Measurements from ENCODE around the gene PPIL6. TPM values are rescaled to one million over a fixed set of nuclear protein-coding genes. Genes with fewer than 3 reads are reported as not detected.
A peak's percentile ranks its signal among the peaks of the same experiment; 100 is the strongest.

The PPIL6 gene
- total and polyA plus RNA-seq, 2 donors (not counting 1 experiment from before 2014, with no cell fraction given), result 0.85 to 1.8 TPM

DNA sequence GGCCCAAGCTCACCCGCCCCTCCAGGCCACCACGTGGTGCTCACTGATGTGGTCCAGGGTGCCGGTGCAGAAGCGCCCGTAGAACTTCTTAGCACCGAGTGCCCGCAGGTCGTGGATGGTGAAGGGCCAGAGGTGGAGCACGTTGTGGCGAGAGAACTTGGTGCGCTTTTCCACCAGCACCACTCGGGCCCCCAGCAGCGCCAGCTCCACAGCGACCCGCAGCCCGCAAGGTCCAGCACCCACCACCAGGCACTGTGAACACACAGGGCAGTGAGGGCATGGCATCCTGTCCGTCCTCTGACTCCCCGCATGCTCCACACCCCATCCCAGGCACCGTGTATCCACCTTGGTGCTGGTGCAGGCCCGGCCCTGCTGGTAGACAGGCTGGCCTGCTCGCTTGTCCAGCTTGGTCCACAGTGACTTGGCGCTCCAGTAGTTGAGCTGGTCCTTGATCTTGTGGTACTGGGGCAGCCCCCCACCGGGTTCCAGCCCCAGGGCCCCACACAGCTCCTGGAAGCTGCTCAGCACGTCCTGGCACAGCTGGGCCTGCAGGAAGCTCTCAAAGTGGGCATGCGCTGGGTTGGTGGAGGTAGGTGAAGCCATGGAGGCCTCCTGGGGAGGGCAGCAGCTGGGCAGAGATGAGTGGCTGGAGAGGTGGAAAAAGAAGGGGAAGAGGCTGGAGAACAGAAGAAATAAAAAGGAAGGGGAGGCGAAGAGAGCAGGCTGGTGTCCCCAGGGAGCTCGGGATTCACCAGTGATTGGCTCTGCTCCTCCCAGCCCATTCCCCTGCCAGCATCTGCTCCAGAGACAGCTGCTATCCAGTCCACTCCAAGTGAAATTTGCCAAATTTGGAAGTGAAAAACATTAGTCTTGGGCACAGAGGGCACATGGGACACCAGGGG is 13.4 kb upstream of the PPIL6 start:
- H3K4me2 ChIP-seq (replicated peaks; ENCODE audit: low read depth, low read length, poor library complexity, severe bottlenecking), result peak overlapping the region; percentile 95
- H3K4me1 Mint-ChIP-seq, result peaks cover 84% of the 10 kb centered on the region
- H3K9me3 Mint-ChIP-seq (ENCODE audit: insufficient read depth), result no peaks in the 10 kb centered on the region
- H2AFZ ChIP-seq (ENCODE audit: insufficient read depth, low read depth, low read length, poor library complexity, severe bottlenecking), result no peak overlapping the region
- TF ChIP-seq, protein P1, sequence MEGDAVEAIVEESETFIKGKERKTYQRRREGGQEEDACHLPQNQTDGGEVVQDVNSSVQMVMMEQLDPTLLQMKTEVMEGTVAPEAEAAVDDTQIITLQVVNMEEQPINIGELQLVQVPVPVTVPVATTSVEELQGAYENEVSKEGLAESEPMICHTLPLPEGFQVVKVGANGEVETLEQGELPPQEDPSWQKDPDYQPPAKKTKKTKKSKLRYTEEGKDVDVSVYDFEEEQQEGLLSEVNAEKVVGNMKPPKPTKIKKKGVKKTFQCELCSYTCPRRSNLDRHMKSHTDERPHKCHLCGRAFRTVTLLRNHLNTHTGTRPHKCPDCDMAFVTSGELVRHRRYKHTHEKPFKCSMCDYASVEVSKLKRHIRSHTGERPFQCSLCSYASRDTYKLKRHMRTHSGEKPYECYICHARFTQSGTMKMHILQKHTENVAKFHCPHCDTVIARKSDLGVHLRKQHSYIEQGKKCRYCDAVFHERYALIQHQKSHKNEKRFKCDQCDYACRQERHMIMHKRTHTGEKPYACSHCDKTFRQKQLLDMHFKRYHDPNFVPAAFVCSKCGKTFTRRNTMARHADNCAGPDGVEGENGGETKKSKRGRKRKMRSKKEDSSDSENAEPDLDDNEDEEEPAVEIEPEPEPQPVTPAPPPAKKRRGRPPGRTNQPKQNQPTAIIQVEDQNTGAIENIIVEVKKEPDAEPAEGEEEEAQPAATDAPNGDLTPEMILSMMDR (IDR thresholded peaks at IDR 0.05), result no peak
- TF ChIP-seq EZH2 (IDR thresholded peaks at IDR 0.05; ENCODE audit: borderline replicate concordance, insufficient read depth, low read depth, low read length, poor library complexity, severe bottlenecking), result no peak
- ChIA-PET CTCF (interaction anchor here (0.5 to 6.4 kb wide), 5 partner anchors 9 to 586 kb away, joined by 3 to 55 read pairs (median 12); partner anchors contain the start of genes CD164, PPIL6 and SMPD2), POLR2A (interaction anchor here (0.6 to 5.5 kb wide), 6 partner anchors 9 to 1170 kb away, joined by 3 to 35 read pairs (median 15); partner anchors contain the start of genes CD164, PPIL6 and SMPD2)
- H3K27ac Mint-ChIP-seq, result peak overlapping the region; percentile 99
- peak overlapping the region; percentile 97 for H3K9ac ChIP-seq (ENCODE audit: low read length)
- H4K20me1 ChIP-seq (ENCODE audit: control insufficient read depth, insufficient read depth, low read length, poor library complexity, severe bottlenecking), result peaks cover under 1% of the 10 kb centered on the region
- peaks cover 42% of the 10 kb centered on the region for H3K79me2 ChIP-seq (ENCODE audit: control insufficient read depth, insufficient read depth, low read length)
- H3K9me3 ChIP-seq (ENCODE audit: control extremely low read depth in 1 of 3, control insufficient read depth in 2 of 3, insufficient read depth in 1 of 3, low read length in 2 of 3), result no peaks in the 10 kb centered on the region
- peaks cover 0 to 27% of the 10 kb centered on the region in 2 experiments for H3K36me3 ChIP-seq (replicated peaks in 1 of 2; ENCODE audit: control extremely low read depth in 1 of 2, control insufficient read depth in 1 of 2, extremely low read depth in 1 of 2, insufficient read depth in 2 of 2, low read length in 1 of 2)
- intact Hi-C loops (cut with micrococcal nuclease), result loop anchor here (2.0 to 10.0 kb wide), 3 partner anchors 359 to 1421 kb away; partner anchors contain the start of genes AMD1, CEP57L1 and SESN1
- H3K4me3 Mint-ChIP-seq, result peak overlapping the region; percentile 95
- no peaks in the 10 kb centered on the region for H3K27me3 ChIP-seq (replicated peaks in 1 of 4; ENCODE audit: control extremely low read depth in 1 of 4, control insufficient read depth in 3 of 4, insufficient read depth in 4 of 4, low read length in 3 of 4)
- H3K27ac ChIP-seq (ENCODE audit: low read length in 2 of 2), result peak overlapping the region; percentile 98 to 99
- ATAC-seq (ENCODE audit: low read depth) (no peak), DNase-seq (no peak)
- WGBS (ENCODE audit: insufficient coverage), result 81% methylated on average over 23 of the region's 27 CpGs
- H3K4me1 ChIP-seq (ENCODE audit: control insufficient read depth in 2 of 2, insufficient read depth in 2 of 2, low read length in 2 of 2), result peaks cover 85 to 88% of the 10 kb centered on the region in 2 donors
- H3K27me3 Mint-ChIP-seq, result no peaks in the 10 kb centered on the region
- H3K4me3 ChIP-seq (ENCODE audit: control extremely low read depth in 1 of 5, extremely low read depth in 1 of 5, insufficient read depth in 1 of 5, low read depth in 2 of 5, low read length in 4 of 5), result peak overlapping the region; percentile 63 to 99 (median 93)
